ENCODE data around the gene RNF214.

DNA sequence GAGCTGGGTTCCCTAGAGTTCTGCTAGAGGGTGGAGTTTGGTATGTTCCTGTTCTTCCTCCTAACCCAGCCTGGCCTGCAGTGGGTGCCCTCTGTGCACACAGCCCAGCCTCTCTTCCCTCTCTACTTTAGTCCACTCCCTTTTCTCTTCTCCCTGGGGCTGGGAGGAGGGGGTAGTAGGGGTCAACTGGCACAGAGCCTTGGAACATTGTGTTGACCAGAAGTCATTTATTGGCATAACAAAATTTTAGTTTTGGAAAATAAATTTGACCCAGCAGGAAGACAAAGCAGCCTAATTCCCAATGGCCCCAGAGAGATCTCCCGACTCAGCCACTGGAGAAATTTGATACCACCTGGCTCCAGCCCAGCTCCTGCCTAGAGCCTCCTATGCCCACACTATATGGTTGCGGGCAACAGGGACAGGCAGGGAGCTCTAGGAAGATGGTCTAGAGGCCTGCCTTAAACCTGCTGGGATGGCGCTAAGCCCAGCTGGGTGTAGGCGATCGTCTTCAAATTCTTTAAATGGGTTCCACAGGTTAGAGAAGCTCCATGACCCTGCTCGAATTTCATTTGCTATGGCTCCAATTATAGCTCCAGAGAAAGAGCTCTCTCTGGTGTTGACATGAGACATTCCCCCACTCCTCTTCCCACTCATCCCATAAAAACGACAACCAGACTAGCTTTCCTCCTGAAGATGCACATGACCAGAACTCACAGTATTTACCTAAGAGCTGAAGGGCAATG is 10.5 kb upstream of the RNF214 start:
- TF ChIP-seq EZH2 (IDR thresholded peaks at IDR 0.05; ENCODE audit: low read length) (no peak), CTCF (optimal IDR thresholded peaks at IDR 0.05 in 1 of 3, IDR thresholded peaks at IDR 0.05 in 1 of 3, conservative IDR thresholded peaks at IDR 0.05 in 1 of 3; ENCODE audit: extremely low read depth in 1 of 3, insufficient read depth in 2 of 3, low read length in 3 of 3) (no peak)

Measured in keratinocyte (primary cell).